Measurements from ENCODE around the gene KRT83.
A peak's percentile ranks its signal among the peaks of the same experiment; 100 is the strongest.
"Not testable (repeated sequence)": the region's sequence is repeated elsewhere in the genome, so short reads cannot be mapped to it uniquely, and the experiment has no call there.

Gene KRT83

GRCh38 chr12:52332381-52332780 is 11.2 kb upstream of the KRT83 start:
- no peak for DNase-seq (ENCODE audit: low read depth)

GRCh38 chr12:52331833-52332232 is 10.6 kb upstream of the KRT83 start:
- DNase-seq (ENCODE audit: low read depth): no peak

GRCh38 chr12:52331039-52331438 is 9.8 kb upstream of the KRT83 start:
- no peak for DNase-seq (ENCODE audit: low read depth)

- no peak for DNase-seq (ENCODE audit: low read depth)
Observed at GRCh38 chr12:52327830-52328500, 6.8 kb upstream of the KRT83 start.

- DNase-seq (ENCODE audit: low read depth): peak; percentile 83
Observed at GRCh38 chr12:52327052-52327829, 6.0 kb upstream of the KRT83 start.

GRCh38 chr12:52324153-52324444 is 2.9 kb upstream of the KRT83 start:
- no peak for DNase-seq (ENCODE audit: low read depth)

- DNase-seq (ENCODE audit: low read depth): no peak
Observed at GRCh38 chr12:52323416-52324152, 2.4 kb upstream of the KRT83 start.

- DNase-seq (ENCODE audit: low read depth): no peak
Observed at GRCh38 chr12:52323001-52323400, 1.8 kb upstream of the KRT83 start.

- no peak for DNase-seq (ENCODE audit: low read depth)
Observed at GRCh38 chr12:52322069-52322468, 871 bp upstream of the KRT83 start.

GRCh38 chr12:52321418-52321817 is 220 bp upstream of the KRT83 start:
- no peak for DNase-seq (ENCODE audit: low read depth)

- no peak for DNase-seq (ENCODE audit: low read depth)
Observed at GRCh38 chr12:52319097-52319496, 2.1 kb downstream of the KRT83 start.

GRCh38 chr12:52318241-52318990 is 2.8 kb downstream of the KRT83 start:
- DNase-seq (ENCODE audit: low read depth): no peak

GRCh38 chr12:52317468-52318052 is 3.6 kb downstream of the KRT83 start:
- DNase-seq (ENCODE audit: low read depth): no peak

- DNase-seq (ENCODE audit: low read depth): no peak
Observed at GRCh38 chr12:52316701-52317100, 4.5 kb downstream of the KRT83 start.

GRCh38 chr12:52316290-52316689 is 4.9 kb downstream of the KRT83 start:
- no peak for DNase-seq (ENCODE audit: low read depth)

- not testable (repeated sequence) for DNase-seq (ENCODE audit: low read depth)
Observed at GRCh38 chr12:52315721-52316120, 5.5 kb downstream of the KRT83 start.

GRCh38 chr12:52314511-52314910 is 6.7 kb downstream of the KRT83 start:
- no peak for DNase-seq (ENCODE audit: low read depth)

GRCh38 chr12:52313926-52314325 is 7.3 kb downstream of the KRT83 start:
- DNase-seq (ENCODE audit: low read depth): no peak

- no peak for DNase-seq (ENCODE audit: low read depth)
Observed at GRCh38 chr12:52313461-52313860, 7.7 kb downstream of the KRT83 start.

- no peak for DNase-seq (ENCODE audit: low read depth)
Observed at GRCh38 chr12:52312086-52312485, 9.1 kb downstream of the KRT83 start.

GRCh38 chr12:52311285-52311648 is 9.9 kb downstream of the KRT83 start:
- no peak for DNase-seq (ENCODE audit: low read depth)

- no peak for DNase-seq (ENCODE audit: low read depth)
Observed at GRCh38 chr12:52310622-52311284, 10.4 kb downstream of the KRT83 start.
